HFF-Myc (cell line): Measurements from ENCODE around the gene PYGB.

Experiments used
- DNase-seq: peaks from one replicate; pipeline ENCODE4 v3.0.0-alpha.2; 2011; ENCODE audit warnings: low read depth; ENCODE audit errors: extremely low read depth
- H3K4me3 ChIP-seq: replicated peaks from 2 replicates; pipeline ENCODE4 v1.5.1; 2011; ENCODE audit warnings: low read depth, mild to moderate bottlenecking, control low read depth, low read length
- TF ChIP-seq, protein P1 (sequence below): IDR thresholded peaks from 2 replicates; pipeline ENCODE4 v1.5.1; 2012; ENCODE audit warnings: mild to moderate bottlenecking, low read depth, low read length, control low read depth; ENCODE audit errors: missing control alignments

PYGB gene

DNA sequence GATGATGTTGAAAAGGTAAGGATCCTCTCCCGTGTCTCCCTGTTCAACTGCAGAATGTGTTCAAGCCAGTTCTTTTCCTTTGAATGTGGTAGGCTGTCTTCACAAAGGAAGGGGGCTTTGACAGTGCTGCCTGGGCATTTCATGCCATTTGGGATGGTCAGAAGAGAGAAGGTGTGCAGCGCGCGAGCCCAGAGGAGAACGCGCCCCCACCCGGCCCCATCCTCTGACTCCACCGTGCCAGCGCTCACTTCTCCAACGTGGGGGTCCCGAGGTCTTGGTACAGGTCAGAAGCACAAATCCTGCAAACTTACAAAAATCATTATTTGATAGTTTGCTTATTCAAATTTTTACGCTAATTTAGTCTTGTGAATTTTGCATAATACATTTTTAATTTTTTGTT lies 38.0 kb upstream of the PYGB start:
- DNase-seq, result no peak
- H3K4me3 ChIP-seq, result no peak overlapping the region
- TF ChIP-seq, protein P1, sequence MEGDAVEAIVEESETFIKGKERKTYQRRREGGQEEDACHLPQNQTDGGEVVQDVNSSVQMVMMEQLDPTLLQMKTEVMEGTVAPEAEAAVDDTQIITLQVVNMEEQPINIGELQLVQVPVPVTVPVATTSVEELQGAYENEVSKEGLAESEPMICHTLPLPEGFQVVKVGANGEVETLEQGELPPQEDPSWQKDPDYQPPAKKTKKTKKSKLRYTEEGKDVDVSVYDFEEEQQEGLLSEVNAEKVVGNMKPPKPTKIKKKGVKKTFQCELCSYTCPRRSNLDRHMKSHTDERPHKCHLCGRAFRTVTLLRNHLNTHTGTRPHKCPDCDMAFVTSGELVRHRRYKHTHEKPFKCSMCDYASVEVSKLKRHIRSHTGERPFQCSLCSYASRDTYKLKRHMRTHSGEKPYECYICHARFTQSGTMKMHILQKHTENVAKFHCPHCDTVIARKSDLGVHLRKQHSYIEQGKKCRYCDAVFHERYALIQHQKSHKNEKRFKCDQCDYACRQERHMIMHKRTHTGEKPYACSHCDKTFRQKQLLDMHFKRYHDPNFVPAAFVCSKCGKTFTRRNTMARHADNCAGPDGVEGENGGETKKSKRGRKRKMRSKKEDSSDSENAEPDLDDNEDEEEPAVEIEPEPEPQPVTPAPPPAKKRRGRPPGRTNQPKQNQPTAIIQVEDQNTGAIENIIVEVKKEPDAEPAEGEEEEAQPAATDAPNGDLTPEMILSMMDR, result no peak

DNA sequence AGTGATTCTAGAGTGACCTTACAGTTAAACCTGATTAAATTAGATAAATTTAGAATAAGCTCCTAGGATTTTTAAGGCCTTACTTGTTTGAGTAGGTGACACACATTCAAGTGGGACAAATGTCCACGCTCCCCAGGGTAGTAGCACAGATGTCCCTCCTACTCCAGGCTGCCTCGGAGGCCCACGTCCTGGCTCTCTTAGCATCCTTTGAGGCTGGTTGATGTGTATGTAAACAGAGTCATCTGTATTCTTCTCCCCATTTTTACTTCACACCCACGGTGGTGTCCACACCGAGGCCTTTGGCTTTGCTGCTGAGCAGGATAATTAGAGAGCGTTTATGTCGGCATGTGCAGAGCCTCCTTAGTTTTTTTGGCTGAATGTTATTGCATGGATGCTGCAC lies 36.6 kb upstream of the PYGB start:
- H3K4me3 ChIP-seq, result no peak overlapping the region
- TF ChIP-seq, protein P1, result no peak
- no peak for DNase-seq

DNA sequence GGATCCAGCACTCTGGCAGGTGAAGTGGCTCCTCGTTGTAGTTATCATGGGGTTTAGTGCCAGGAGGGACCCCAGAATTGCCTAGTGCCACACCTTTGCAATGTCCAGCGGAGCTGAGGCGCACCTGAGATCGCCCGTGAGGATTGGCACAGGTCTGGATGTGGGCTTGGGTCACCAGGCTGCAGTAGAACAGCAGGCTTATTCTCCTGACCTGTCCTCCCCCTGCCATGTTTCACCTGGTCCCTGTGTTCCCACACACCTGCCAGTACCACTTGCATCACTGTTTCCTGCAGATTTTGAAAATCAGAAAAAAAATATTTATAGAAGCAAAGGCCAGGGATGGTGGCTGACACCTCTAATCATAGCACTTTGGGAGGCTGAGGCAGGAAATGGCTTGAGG lies 35.6 kb upstream of the PYGB start:
- H3K4me3 ChIP-seq, result no peak overlapping the region
- TF ChIP-seq, protein P1, result no peak
- DNase-seq, result no peak

DNA sequence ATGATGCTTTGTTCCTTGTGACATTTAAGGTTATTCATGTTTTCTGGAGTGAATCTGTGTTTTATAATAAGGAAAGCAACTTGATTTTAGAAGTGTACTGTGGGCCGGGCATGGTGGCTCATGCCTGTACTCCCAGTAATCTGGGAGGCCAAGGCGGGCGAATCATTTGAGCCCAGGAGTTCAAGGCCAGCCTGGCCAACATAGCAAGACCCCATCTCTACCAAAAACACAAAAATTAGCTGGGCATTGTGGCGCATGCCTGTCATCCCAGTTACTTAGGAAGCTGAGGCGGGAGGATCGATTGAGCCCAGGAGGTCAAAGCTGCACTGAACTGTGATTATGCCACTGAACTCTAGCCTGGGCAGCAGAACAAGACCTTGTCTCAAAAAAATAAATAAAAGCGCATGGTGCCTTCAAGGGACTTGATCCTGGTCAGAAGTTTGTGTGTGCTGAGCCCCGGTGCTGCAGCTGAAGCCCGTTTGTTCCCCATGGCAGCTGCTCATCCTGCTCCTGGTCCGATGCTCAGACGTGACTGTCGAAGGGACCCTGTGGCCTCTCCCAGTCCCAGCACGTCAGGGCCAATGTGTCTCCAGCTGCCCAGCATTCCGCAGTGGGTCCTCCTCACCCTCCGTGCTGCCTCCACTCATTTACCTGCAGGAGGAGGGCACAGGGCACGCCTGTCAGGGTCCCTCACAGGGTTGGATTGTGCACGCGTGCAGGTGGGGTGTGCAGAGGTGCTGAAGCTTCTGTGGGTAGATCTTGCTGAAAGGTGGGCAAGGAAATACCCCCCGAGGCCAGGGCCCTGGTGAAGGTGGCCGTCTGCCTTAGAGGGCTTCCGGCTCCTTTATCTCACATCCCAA lies 34.1 kb upstream of the PYGB start:
- TF ChIP-seq, protein P1, result no peak
- DNase-seq, result no peak
- H3K4me3 ChIP-seq, result no peak overlapping the region

DNA sequence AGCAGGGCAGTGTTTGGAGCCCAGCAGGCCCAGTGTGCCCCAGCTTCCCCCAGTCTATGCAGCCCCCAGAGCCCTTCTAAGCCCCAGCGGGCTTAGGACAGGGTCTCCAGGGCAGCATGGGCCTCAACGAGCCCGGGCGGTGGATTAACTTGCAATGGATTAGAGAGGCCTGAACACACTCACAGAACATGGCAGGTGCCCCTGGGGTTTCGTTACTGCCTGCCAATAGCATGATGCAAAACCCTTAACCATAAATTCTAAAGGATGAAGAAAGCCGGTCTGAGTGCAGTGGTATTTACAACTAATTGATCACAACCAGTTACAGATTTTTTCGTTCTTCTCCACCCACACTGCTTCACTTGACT lies 33.5 kb upstream of the PYGB start:
- H3K4me3 ChIP-seq, result no peak overlapping the region
- TF ChIP-seq, protein P1, result no peak

DNA sequence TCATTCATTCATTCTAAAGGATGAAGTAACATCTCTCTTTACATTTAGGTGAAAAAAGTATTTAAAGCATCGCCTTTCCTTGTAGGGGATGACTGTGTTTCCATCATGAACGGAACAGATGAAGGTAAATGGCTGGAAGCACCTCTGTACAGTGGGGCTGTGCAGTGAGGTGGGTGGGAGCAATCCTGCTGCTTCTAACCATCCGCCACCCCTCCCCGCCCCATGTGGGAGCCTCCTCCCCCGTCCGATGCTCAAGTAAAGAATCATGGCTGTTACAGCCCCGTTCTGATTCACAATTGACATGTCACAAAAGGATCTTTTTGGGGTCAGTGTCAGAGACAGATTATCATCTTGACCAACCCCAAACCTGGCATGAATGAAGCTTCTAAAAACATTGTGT lies 33.1 kb upstream of the PYGB start:
- TF ChIP-seq, protein P1, result no peak
- H3K4me3 ChIP-seq, result no peak overlapping the region
- no peak for DNase-seq

More for the DNA sequence above, 33.5 kb upstream of the PYGB start:
- DNase-seq, result no peak
